Activated CD4-positive, alpha-beta T cell treated with anti-CD3 and anti-CD28 coated beads, Interleukin-2, amount 10 ng/mL, durations not matched to agents 24 days and 14 days (primary cell): Measurements from ENCODE around the gene SLC2A11. TPM values are rescaled to one million over a fixed set of nuclear protein-coding genes. Genes with fewer than 3 reads are reported as not detected.
"Not testable (repeated sequence)": the region's sequence is repeated elsewhere in the genome, so short reads cannot be mapped to it uniquely, and the experiment has no call there.

Experiments used
- DNase-seq: peaks from one replicate; pipeline ENCODE4 v3.0.0; 2022
- H3K27ac Mint-ChIP-seq: one replicate; pipeline ENCODE4 v1.8.0; 2022; ENCODE audit warnings: mild to moderate bottlenecking, mixed read lengths
- H3K27me3 Mint-ChIP-seq: one replicate; pipeline ENCODE4 v1.8.0; 2022; ENCODE audit warnings: mixed read lengths
- H3K36me3 Mint-ChIP-seq: one replicate; pipeline ENCODE4 v1.8.0; 2022; ENCODE audit warnings: low read depth, mild to moderate bottlenecking, mixed read lengths
- H3K4me1 Mint-ChIP-seq: one replicate; pipeline ENCODE4 v1.8.0; 2021; ENCODE audit warnings: mixed read lengths
- H3K4me3 Mint-ChIP-seq: one replicate; pipeline ENCODE4 v1.8.0; 2022; ENCODE audit warnings: mild to moderate bottlenecking, moderate library complexity, mixed read lengths
- H3K9me3 Mint-ChIP-seq: one replicate; pipeline ENCODE4 v1.8.0; 2021; ENCODE audit warnings: mixed read lengths
- intact Hi-C: fragments of 100-400 bp; cut with micrococcal nuclease; formaldehyde crosslinking; loops from one replicate; pipeline ENCODE4 v1.15.1; 2023
- total RNA-seq: library from RNA; stranded (reverse); gene quantifications from 2 replicates; pipeline ENCODE4 v1.2.3, GENCODE V29; 2022

Gene SLC2A11
- total RNA-seq, 1 donor from 2014 or later: 8.0 TPM

DNA sequence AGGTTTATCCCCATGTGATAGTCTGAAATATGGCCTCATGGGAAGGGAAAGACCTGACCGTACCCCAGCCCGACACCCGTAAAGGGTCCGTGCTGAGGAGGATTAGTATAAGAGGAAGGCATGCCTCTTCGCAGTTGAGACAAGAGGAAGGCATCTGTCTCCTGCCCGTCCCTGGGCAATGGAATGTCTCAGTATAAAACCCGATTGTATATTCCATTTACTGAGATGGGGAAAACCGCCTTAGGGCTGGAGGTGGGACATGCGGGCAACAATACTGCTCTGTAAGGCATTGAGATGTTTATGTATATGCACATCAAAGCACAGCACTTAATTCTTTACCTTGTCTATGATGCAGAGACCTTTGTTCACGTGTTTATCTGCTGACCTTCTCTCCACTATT, 49.7 kb downstream of the SLC2A11 start:
- H3K27me3 Mint-ChIP-seq: peaks cover 19% of the 10 kb centered on the region
- intact Hi-C loops, H3K4me3 Mint-ChIP-seq, H3K27ac Mint-ChIP-seq, H3K9me3 Mint-ChIP-seq, DNase-seq, H3K36me3 Mint-ChIP-seq: not testable (repeated sequence)
- H3K4me1 Mint-ChIP-seq: peaks cover 13% of the 10 kb centered on the region

DNA sequence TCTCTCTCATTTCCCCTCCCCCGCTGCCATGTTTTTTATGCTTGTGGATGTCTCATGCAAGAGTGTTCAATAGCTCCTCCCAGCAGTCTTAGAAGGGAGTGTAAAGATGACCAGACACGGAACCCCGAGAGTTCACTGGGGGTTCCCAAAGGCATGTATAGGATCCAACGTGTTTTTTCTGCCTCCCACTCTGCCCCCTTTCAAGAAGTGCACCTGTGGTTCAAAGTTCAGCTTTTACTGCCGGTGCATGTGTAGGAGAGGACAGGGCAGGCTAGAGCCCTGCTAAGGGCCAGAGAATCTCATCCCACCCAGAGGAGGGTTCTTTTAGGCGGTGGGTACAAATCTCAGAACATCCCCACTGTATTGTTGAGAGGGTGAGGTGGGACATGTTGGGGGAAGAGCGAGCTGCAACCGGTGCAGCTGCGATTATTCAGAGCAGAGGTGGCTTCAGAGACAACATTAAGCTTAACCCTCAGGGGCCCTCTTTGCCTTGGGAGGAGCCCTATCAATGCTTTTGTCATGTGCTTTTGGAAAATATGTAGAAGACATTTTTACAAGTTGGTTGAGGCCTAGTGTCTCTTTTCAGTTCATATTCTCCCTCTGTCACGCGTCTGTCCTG, 51.0 kb downstream of the SLC2A11 start:
- no peak for DNase-seq
- Mint-ChIP-seq H3K36me3 (no peaks in the 10 kb centered on the region), H3K9me3 (no peaks in the 10 kb centered on the region), H3K27me3 (peaks cover 19% of the 10 kb centered on the region), H3K4me3 (no peak overlapping the region), H3K27ac (no peak overlapping the region), H3K4me1 (peaks cover 21% of the 10 kb centered on the region)
- intact Hi-C loops: no loop called here

DNA sequence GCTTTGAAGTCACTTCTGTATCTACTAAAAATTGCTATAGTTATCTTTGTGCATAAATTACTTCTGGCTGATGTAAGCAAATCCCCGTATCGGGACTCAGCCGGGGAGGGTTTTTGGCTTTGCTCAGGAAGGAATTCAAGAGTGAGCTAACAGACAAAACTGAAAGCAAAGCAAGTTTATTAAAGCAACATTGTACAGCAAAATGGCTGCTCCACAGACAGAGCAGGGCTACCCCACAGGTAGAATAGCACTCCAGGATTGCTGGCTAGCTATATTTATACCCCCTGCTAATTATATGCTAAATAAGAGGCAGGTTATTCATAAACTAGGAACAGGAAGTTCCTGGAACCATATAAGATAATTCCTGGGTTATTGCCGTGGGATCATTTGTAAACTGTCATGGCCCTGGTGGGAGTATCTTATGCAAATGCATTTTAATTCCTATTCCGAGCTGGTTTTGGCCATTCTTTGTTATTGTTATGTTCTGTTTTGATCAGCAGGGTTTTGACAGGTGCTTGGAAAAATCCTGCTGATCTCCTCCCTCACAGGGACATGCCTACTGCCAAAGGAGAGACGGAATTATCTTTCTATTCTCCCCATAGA, 51.7 kb downstream of the SLC2A11 start:
- DNase-seq: no peak
- H3K4me3 Mint-ChIP-seq: no peak overlapping the region
- no peak overlapping the region for H3K27ac Mint-ChIP-seq
- no peaks in the 10 kb centered on the region for H3K36me3 Mint-ChIP-seq
- H3K4me1 Mint-ChIP-seq: peaks cover 22% of the 10 kb centered on the region
- no peaks in the 10 kb centered on the region for H3K9me3 Mint-ChIP-seq
- H3K27me3 Mint-ChIP-seq: peaks cover 15% of the 10 kb centered on the region
- intact Hi-C loops: no loop called here

DNA sequence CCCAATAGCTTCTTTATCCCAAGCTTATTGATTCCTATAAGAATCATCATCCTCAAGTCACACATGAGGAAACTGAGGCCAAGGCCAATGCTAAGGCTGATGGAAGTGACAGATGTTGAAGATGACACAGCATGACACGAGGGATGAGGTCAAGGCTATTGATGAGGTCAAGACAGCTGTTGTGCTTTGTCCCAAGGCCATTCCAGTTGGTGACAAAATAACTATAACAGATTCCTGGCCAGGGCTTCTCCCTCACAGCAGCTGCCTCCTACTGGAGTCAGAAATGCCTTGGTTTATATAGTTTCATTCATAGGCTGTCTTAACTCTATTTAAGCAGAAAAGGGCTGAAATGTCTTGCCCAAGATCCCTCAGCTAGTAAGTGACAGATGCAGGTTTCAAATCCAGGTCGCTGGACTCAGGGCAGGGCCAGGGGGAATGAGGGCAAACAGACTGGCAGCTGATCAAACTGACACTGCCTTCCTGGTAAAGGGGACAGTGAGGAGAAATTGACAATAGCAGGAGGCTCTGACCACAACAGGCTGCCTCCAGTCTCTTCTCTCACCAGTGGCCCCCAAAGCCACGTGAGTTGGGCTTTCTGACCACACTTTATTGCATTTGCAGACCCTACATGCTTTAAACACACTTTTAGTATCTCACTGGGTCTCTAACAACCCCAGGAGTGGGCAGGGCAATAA, 53.0 kb downstream of the SLC2A11 start:
- intact Hi-C loops: loop anchor here (5.0 kb wide), 1 partner anchor 647 kb away; the partner anchor contains the start of genes GUCD1 and SNRPD3
- H3K27me3 Mint-ChIP-seq: peaks cover 7% of the 10 kb centered on the region
- H3K4me3 Mint-ChIP-seq: no peak overlapping the region
- H3K36me3 Mint-ChIP-seq: no peaks in the 10 kb centered on the region
- no peak for DNase-seq
- peaks cover 26% of the 10 kb centered on the region for H3K4me1 Mint-ChIP-seq
- no peaks in the 10 kb centered on the region for H3K9me3 Mint-ChIP-seq
- H3K27ac Mint-ChIP-seq: peak overlapping the region; percentile 13

DNA sequence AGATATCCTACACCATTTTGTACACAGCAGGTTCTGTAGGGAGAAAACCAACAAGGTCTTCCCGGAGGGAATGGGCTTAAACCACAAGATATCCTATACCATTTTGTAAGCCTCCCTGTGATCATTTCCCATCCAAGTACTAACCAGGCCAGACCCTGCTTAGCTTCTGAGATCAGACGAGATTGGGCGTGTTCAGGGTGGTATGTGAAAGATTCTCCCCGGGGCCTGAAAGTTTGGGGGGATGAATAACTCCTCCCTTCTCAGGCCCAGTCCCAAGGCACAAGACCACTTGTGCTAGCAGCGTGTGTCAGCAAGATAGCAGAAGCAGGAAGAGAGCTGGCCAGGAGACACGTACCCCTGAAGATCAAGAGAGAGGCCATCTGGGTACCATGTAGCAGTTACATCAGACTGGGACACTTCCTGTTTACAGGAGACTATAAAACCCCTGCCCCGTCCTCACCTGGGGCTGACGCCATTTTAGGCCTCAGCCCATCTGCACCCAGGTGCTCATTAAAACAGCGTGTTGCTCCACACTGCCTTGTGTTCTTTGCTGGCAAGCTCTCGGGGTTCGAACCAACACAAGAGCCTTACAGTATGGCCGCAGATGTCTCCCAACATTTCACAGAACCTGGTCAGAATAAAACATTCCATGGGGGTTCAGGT, 53.8 kb downstream of the SLC2A11 start:
- intact Hi-C loops: loop anchor here (5.0 kb wide), 1 partner anchor 646 kb away; the partner anchor contains the start of genes GUCD1 and SNRPD3
- Mint-ChIP-seq H3K4me3 (no peak overlapping the region), H3K27me3 (peaks cover 4% of the 10 kb centered on the region), H3K27ac (no peak overlapping the region), H3K4me1 (peaks cover 26% of the 10 kb centered on the region), H3K9me3 (no peaks in the 10 kb centered on the region), H3K36me3 (no peaks in the 10 kb centered on the region)
- DNase-seq: no peak

DNA sequence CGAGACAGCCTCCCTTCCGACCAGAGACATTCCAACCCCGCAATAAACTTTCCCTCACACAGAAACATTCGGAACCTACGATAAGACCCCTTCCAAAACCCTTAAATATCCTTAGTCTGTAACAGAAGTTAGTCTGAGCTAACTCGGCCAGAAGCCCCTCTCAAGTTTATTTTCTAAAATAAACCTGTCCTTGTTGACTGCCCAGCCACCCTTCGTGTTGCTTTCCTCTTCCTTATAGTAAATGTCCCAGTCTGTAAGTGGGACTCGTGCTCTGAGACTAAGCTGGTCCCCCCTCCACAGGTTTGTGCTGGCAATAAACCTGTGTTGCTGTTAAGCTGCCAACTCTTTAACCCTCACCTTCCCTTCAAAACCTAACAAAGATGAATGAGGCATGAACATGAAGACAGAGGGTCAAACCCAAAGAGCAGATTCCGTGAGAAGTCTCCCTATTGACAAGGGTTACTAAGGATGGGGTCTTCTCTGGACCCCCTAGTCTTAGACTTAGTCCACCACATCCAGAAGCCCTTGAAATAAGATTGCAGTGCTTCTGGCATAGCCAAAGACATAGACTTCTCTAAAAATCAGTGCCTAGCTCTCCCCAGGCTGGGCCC, 54.7 kb downstream of the SLC2A11 start:
- intact Hi-C loops: loop anchor here (5.0 kb wide), 1 partner anchor 645 kb away; the partner anchor contains the start of genes GUCD1 and SNRPD3
- H3K9me3 Mint-ChIP-seq: no peaks in the 10 kb centered on the region
- no peak overlapping the region for H3K27ac Mint-ChIP-seq
- peak; percentile 54 for DNase-seq
- H3K27me3 Mint-ChIP-seq: peaks cover 4% of the 10 kb centered on the region
- peak overlapping the region; percentile 95 for H3K4me3 Mint-ChIP-seq
- peaks cover 26% of the 10 kb centered on the region for H3K4me1 Mint-ChIP-seq
- H3K36me3 Mint-ChIP-seq: no peaks in the 10 kb centered on the region

DNA sequence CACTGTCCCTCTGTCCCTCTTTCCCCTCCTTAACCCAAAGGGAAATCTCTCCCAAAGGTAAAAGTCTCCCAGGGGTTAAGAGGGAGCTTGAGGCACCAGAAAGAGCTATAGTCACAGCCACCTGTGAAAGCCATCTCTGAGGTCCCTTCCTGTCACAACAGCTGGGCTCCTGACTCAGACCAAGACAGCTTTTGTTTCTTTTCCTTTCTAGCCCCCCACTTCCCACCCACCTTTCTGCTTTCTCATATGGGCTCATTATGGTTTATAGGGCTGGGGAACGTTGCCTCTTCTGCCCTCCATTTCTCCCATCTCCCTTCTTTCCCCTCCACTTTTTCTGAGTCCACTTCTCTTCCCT, 55.6 kb downstream of the SLC2A11 start:
- no peak for DNase-seq
- peaks cover 4% of the 10 kb centered on the region for H3K27me3 Mint-ChIP-seq

DNA sequence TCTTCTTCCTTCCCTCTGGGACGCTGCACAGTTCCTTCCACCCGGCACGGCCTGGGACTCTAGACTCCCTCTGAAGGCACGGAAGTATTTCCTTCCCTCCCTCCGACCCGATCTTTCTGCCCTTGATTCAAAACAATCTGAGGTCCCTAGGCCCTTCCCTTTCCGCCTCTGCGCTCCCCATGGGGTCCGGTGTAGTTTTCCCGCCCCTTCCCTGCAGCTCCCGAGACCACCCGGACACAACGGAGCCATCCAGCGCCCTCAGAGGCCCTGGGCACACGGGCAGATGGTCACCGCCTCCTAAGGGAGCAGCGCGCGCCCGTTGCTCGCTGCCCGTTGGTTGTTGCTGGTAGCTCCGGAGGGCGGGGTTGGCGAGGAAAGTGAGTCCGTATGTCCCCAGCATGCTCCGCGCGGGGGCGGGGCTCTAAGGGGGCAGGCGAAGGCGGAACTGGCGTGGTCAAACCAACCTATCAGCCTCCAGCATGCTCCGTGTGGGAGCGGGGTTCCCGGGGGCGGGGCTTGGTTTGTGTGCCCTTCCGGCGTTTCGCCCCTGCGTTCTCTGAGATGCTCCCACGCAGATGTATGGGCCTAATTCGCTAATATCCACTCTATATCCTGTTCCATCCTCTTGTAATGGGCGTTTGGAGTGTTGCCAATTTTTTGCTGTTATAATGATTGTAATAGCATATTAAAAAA, 56.1 kb downstream of the SLC2A11 start:
- Mint-ChIP-seq H3K27me3 (no peaks in the 10 kb centered on the region), H3K4me3 (peak overlapping the region; percentile 95), H3K4me1 (peaks cover 26% of the 10 kb centered on the region), H3K27ac (peak overlapping the region; percentile 99), H3K36me3 (no peaks in the 10 kb centered on the region), H3K9me3 (no peaks in the 10 kb centered on the region)
- intact Hi-C loops: loop anchor here (1.0 to 5.0 kb wide), 3 partner anchors 20 to 643 kb away; partner anchors contain the start of genes GUCD1, MIF and SNRPD3
- DNase-seq: peak; percentile 100

More for the DNA sequence above, 55.6 kb downstream of the SLC2A11 start:
- peak overlapping the region; percentile 95 for H3K4me3 Mint-ChIP-seq
- H3K4me1 Mint-ChIP-seq: peaks cover 26% of the 10 kb centered on the region
- peak overlapping the region; percentile 99 for H3K27ac Mint-ChIP-seq
- intact Hi-C loops: loop anchor here (5.0 kb wide), 1 partner anchor 644 kb away; the partner anchor contains the start of genes GUCD1 and SNRPD3
- H3K36me3 Mint-ChIP-seq: no peaks in the 10 kb centered on the region
- no peaks in the 10 kb centered on the region for H3K9me3 Mint-ChIP-seq

DNA sequence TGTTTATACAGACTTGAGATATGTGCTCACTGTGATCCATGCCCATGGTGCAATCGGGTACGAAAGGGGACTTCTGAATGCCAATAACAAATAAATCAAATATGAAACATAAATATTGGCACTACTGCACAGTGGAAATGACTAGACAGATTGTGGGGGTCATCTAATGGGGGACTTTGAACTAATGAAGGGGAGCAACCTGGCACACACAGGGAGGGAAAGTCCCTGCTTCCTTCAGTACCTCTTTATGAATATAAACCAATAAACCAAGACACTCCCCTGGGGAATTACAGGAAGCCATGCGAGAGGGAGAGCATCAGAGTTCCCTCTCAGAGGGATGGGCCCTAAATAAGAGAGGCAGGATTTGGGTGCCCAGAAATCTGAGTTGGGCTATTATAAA, 57.6 kb downstream of the SLC2A11 start:
- Mint-ChIP-seq H3K27me3 (no peaks in the 10 kb centered on the region), H3K27ac (no peak overlapping the region), H3K4me1 (peaks cover 26% of the 10 kb centered on the region), H3K4me3 (no peak overlapping the region), H3K36me3 (no peaks in the 10 kb centered on the region), H3K9me3 (no peaks in the 10 kb centered on the region)
- no peak for DNase-seq
- intact Hi-C loops: no loop called here

DNA sequence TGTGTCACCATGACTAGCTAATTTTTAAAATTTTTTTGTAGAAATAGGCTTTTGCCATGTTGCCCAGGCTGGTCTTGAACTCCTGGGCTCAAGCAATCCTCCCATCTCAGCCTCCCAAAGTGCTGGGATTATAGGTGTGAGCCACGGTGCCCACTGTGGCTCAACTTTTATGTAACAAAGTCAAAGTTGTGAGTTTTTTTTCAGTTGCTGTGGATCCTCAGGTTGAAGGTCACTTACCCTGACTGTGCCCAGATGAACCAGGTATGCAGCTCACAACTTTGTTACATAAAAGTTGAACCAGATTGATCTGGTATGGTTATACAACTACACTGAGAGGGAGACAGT, 62.6 kb downstream of the SLC2A11 start:
- H3K27me3 Mint-ChIP-seq, H3K9me3 Mint-ChIP-seq, DNase-seq, H3K36me3 Mint-ChIP-seq, H3K4me3 Mint-ChIP-seq, intact Hi-C loops, H3K4me1 Mint-ChIP-seq, H3K27ac Mint-ChIP-seq: not testable (repeated sequence)

DNA sequence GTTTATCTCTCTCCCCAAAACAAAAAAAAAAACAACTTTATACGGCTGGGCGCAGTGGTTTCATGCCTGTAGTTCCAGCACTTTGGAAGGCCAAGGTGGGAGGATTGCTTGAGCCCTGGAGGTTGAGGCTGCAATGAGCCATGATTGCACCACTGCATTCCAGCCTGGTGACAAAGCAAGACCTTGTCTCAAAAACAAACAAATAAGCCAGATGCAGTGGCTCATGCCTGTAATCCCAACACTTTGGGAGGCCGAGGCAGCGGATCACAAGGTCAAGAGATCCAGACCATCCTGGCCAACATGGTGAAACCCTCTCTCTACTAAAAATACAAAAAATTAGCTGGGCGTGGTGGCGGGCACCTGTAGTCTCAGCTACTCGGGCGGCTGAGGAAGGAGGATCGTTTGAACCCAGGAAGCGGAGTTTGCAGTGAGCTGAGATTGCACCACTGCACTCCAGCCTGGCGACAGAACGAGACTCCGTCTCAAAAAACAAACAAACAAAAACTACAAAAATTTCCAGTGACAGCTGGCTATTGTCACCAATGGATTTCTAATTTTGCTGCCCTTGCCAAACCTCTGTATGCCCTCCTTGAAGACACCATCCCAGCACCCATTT, 64.0 kb downstream of the SLC2A11 start:
- DNase-seq, intact Hi-C loops, H3K9me3 Mint-ChIP-seq, H3K27ac Mint-ChIP-seq, H3K36me3 Mint-ChIP-seq, H3K27me3 Mint-ChIP-seq, H3K4me3 Mint-ChIP-seq, H3K4me1 Mint-ChIP-seq: not testable (repeated sequence)

DNA sequence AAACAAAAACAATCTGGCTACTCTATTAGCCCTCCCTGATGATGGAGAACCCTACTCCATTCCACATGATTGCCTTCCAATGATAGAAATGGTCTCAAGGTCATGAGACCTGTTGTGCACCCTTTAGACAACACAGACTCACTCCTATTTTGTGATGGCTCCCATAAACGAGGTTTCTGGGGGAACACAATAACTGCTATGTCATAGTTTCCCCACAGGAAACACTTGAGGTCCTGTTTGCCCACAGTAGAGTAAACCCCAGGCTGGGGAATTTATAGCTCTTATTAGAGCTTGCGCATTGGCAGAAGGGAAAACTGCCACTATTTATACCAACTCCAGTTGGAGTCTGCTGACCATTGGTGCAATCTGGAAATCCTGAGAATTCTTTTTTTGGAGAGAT, 65.2 kb downstream of the SLC2A11 start:
- H3K9me3 Mint-ChIP-seq: peaks cover 11% of the 10 kb centered on the region
- H3K4me1 Mint-ChIP-seq: no peaks in the 10 kb centered on the region
- H3K36me3 Mint-ChIP-seq: peaks cover 1% of the 10 kb centered on the region
- intact Hi-C loops: no loop called here
- H3K27me3 Mint-ChIP-seq: no peaks in the 10 kb centered on the region
- H3K4me3 Mint-ChIP-seq: no peak overlapping the region
- DNase-seq: no peak
- H3K27ac Mint-ChIP-seq: no peak overlapping the region
